Naive B cell (primary cell): Measurements from ENCODE around the gene MICAL2. TPM values are rescaled to one million over a fixed set of nuclear protein-coding genes. Genes with fewer than 3 reads are reported as not detected.
"Not testable (repeated sequence)": the region's sequence is repeated elsewhere in the genome, so short reads cannot be mapped to it uniquely, and the experiment has no call there.

Source experiments
- ATAC-seq, 2 donors: fragments of 150-1000 bp; cut with Tn5 transposase; 2 replicates each; pipeline ENCODE4 v1.10.0; 2021; ENCODE audit warnings: low read depth in 2 of 2, mild to moderate bottlenecking in 2 of 2, moderate library complexity in 2 of 2
- DNase-seq: peaks from one replicate; pipeline ENCODE4 v3.0.0; 2022
- H3K27ac Mint-ChIP-seq, 6 donors: one replicate each; pipeline ENCODE4 v1.8.0; 2020 to 2022; ENCODE audit warnings: mild to moderate bottlenecking in 6 of 6, mixed read lengths in 6 of 6, moderate library complexity in 5 of 6, inconsistent platforms in 2 of 6
- H3K27me3 Mint-ChIP-seq, 3 donors: one replicate each; pipeline ENCODE4 v1.8.0; 2021 to 2022; ENCODE audit warnings: mixed read lengths in 3 of 3, mild to moderate bottlenecking in 1 of 3
- H3K36me3 Mint-ChIP-seq, 2 donors: one replicate each; pipeline ENCODE4 v1.8.0; 2020 to 2022; ENCODE audit warnings: mixed read lengths in 2 of 2, inconsistent platforms in 1 of 2, mild to moderate bottlenecking in 1 of 2
- H3K4me1 Mint-ChIP-seq, 3 donors: one replicate each; pipeline ENCODE4 v1.8.0; 2020 to 2022; ENCODE audit warnings: mixed read lengths in 3 of 3, inconsistent platforms in 1 of 3, mild to moderate bottlenecking in 1 of 3, moderate library complexity in 1 of 3
- H3K4me3 Mint-ChIP-seq, 8 donors: one replicate each; pipeline ENCODE4 v1.8.0; 2020 to 2022; ENCODE audit warnings: mild to moderate bottlenecking in 8 of 8, mixed read lengths in 8 of 8, moderate library complexity in 8 of 8, inconsistent platforms in 2 of 8
- H3K9me3 Mint-ChIP-seq, 7 donors: one replicate each; pipeline ENCODE4 v1.8.0; 2020 to 2022; ENCODE audit warnings: mixed read lengths in 7 of 7, mild to moderate bottlenecking in 5 of 7, inconsistent platforms in 2 of 7, moderate library complexity in 1 of 7
- polyA plus RNA-seq, 6 donors: library from polyadenylated mRNA; unstranded; fragments of 300-500 nt; fragmentation: Illumina TruSeq; gene quantifications; one replicate each; pipeline ENCODE4 v1.2.3, GENCODE V29; 2021; ENCODE audit warnings: low read depth in 6 of 6

Gene MICAL2
- polyA plus RNA-seq, 6 donors from 2014 or later, result 0.05 to 1.3 TPM; not detected in 4

DNA sequence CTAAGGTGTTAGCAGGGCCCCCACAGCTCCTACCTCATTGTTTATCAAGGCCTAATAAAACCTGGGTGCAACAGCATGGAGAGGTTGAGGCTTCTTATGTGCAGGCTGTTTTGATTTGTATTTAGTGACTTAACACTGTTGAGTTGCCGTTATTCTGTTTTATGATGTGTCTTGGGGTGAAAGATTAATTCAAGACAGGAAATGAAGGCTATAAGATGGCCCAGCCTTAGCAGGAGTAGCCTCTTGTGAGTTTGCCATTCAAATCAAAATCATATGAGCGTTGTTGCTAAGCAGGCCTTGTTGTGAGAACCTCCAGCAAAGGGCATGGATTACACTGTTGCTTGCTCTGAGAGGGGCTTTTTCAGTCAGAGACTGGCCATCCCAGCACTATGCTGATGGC, 31.8 kb downstream of the MICAL2 start:
- DNase-seq (no peak), ATAC-seq (no peak)
- no peaks in the 10 kb centered on the region for H3K36me3 Mint-ChIP-seq
- peak overlapping the region in 1 of 6 donors; percentile 57 for H3K27ac Mint-ChIP-seq
- peaks cover 0 to 3% (median 0%) of the 10 kb centered on the region in 7 donors for H3K9me3 Mint-ChIP-seq
- no peaks in the 10 kb centered on the region for H3K4me1 Mint-ChIP-seq
- no peak overlapping the region for H3K4me3 Mint-ChIP-seq
- no peaks in the 10 kb centered on the region for H3K27me3 Mint-ChIP-seq

DNA sequence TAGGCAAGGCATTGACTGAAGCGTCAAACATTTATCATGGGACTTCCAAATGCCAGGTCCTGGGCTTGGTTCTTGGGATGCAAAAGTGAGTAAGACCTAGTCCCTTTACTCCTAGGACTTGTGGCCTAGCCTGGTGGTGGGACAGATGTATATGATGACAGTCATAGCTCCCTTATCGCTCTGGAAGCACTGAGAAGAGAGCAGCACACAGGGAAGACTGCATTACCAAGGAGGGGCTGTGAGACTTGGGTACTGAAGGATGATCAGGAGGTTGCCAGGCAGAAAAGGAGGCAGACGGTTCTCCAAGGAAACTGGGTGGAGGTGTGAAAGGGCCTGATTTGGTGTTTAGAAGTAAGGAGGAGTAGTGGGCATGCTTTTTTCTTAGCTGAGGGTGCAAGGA, 32.5 kb downstream of the MICAL2 start:
- Mint-ChIP-seq H3K27ac (no peak overlapping the region), H3K36me3 (no peaks in the 10 kb centered on the region), H3K9me3 (peaks cover 0 to 3% (median 0%) of the 10 kb centered on the region in 7 donors), H3K4me1 (no peaks in the 10 kb centered on the region), H3K4me3 (no peak overlapping the region), H3K27me3 (no peaks in the 10 kb centered on the region)
- no peak for ATAC-seq
- no peak for DNase-seq

- ATAC-seq, result no peak
- Mint-ChIP-seq H3K4me1 (no peaks in the 10 kb centered on the region), H3K9me3 (peaks cover 0 to 3% (median 0%) of the 10 kb centered on the region in 7 donors), H3K27me3 (no peaks in the 10 kb centered on the region), H3K27ac (peak overlapping the region in 1 of 6 donors; percentile 85), H3K36me3 (no peaks in the 10 kb centered on the region), H3K4me3 (no peak overlapping the region)
- no peak for DNase-seq
Observed at GRCh38 chr11:12143461-12144258, 33.3 kb downstream of the MICAL2 start.

GRCh38 chr11:12144330-12145174, 34.2 kb downstream of the MICAL2 start:
- no peak overlapping the region for H3K4me3 Mint-ChIP-seq
- DNase-seq (no peak), ATAC-seq (no peak)
- H3K9me3 Mint-ChIP-seq, result peaks cover 0 to 3% (median 0%) of the 10 kb centered on the region in 7 donors
- no peak overlapping the region for H3K27ac Mint-ChIP-seq
- no peaks in the 10 kb centered on the region for H3K4me1 Mint-ChIP-seq
- no peaks in the 10 kb centered on the region for H3K27me3 Mint-ChIP-seq
- no peaks in the 10 kb centered on the region for H3K36me3 Mint-ChIP-seq

DNA sequence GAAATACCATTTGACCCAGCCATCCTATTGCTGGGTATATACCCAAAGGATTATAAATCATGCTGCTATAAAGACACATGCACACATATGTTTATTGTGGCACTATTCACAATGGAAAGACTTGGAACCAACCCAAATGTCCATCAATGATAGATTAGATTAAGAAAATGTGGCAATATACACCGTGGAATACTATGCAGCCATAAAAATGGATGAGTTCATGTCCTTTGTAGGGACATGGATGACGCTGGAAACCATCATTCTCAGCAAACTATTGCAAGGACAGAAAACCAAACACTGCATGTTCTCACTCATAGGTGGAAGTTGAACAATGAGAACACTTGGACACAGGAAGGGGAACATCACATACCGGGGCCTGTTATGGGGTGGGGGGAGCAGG, 36.3 kb downstream of the MICAL2 start:
- H3K27ac Mint-ChIP-seq, H3K4me1 Mint-ChIP-seq, H3K9me3 Mint-ChIP-seq, DNase-seq, H3K4me3 Mint-ChIP-seq, ATAC-seq, H3K27me3 Mint-ChIP-seq, H3K36me3 Mint-ChIP-seq: not testable (repeated sequence)

GRCh38 chr11:12147827-12148226, 37.4 kb downstream of the MICAL2 start:
- Mint-ChIP-seq H3K27ac (peak overlapping the region in 1 of 6 donors; percentile 77), H3K4me3 (no peak overlapping the region), H3K9me3 (no peaks in the 10 kb centered on the region), H3K36me3 (no peaks in the 10 kb centered on the region), H3K4me1 (no peaks in the 10 kb centered on the region), H3K27me3 (no peaks in the 10 kb centered on the region)
- DNase-seq (no peak), ATAC-seq (no peak)

GRCh38 chr11:12148466-12148865, 38.1 kb downstream of the MICAL2 start:
- Mint-ChIP-seq H3K4me3 (no peak overlapping the region), H3K9me3 (no peaks in the 10 kb centered on the region), H3K4me1 (no peaks in the 10 kb centered on the region), H3K36me3 (no peaks in the 10 kb centered on the region), H3K27me3 (no peaks in the 10 kb centered on the region), H3K27ac (peak overlapping the region in 1 of 6 donors; percentile 77)
- no peak for ATAC-seq
- DNase-seq, result no peak

DNA sequence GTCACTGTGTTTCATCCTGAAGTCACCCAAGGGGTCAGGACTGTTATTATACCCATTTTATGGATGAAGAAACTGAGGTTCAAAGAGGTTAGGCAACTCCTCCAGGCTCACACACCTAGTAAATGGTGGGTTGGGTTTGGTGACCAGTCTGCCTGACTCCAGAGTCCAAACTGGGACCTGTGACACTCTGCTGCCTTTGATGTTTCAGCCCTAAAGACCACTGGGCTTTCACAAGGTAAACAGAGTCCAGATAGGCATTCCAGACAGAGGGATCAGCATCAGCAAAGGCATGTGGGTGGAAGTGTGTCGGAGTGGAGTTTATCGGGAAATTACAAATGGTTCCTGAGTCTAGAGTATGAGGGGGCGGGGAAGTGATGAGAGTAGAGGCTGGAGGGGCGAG, 38.5 kb downstream of the MICAL2 start:
- no peaks in the 10 kb centered on the region for H3K27me3 Mint-ChIP-seq
- H3K36me3 Mint-ChIP-seq, result no peaks in the 10 kb centered on the region
- H3K4me1 Mint-ChIP-seq, result no peaks in the 10 kb centered on the region

GRCh38 chr11:12149672-12150225, 39.4 kb downstream of the MICAL2 start:
- H3K4me1 Mint-ChIP-seq, result no peaks in the 10 kb centered on the region
- DNase-seq (no peak), ATAC-seq (no peak)
- no peaks in the 10 kb centered on the region for H3K36me3 Mint-ChIP-seq
- H3K27ac Mint-ChIP-seq, result no peak overlapping the region
- no peak overlapping the region for H3K4me3 Mint-ChIP-seq
- no peaks in the 10 kb centered on the region for H3K9me3 Mint-ChIP-seq
- no peaks in the 10 kb centered on the region for H3K27me3 Mint-ChIP-seq

More for the DNA sequence above, 38.5 kb downstream of the MICAL2 start:
- DNase-seq (no peak), ATAC-seq (no peak)
- Mint-ChIP-seq H3K27ac (peak overlapping the region in 1 of 6 donors; percentile 13), H3K9me3 (no peaks in the 10 kb centered on the region), H3K4me3 (no peak overlapping the region)

- DNase-seq (no peak), ATAC-seq (no peak)
- no peak overlapping the region for H3K4me3 Mint-ChIP-seq
- H3K27ac Mint-ChIP-seq, result no peak overlapping the region
- H3K27me3 Mint-ChIP-seq, result no peaks in the 10 kb centered on the region
- no peaks in the 10 kb centered on the region for H3K9me3 Mint-ChIP-seq
- no peaks in the 10 kb centered on the region for H3K4me1 Mint-ChIP-seq
- no peaks in the 10 kb centered on the region for H3K36me3 Mint-ChIP-seq
Observed at GRCh38 chr11:12150831-12151382, 40.5 kb downstream of the MICAL2 start.

DNA sequence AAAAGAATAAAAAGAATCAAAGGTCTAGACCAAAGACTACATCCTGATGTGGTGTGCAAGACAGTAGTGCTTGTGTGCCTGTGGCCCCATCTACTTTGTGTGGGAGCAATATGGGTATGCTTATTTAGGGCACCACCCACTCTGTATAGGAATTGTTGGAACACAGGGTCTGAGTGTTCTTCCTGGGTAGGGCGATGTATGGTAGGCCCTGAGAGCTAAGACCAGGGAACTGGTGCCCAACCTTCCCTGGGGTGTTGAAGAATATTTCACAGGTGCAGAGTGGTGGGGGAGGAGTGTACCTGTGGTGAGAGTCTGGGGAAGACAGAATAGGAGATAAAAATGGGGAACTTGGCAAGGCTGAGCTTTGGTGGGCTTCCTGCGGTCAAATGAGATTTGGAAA, 41.9 kb downstream of the MICAL2 start:
- Mint-ChIP-seq H3K4me1 (no peaks in the 10 kb centered on the region), H3K36me3 (no peaks in the 10 kb centered on the region), H3K27ac (peak overlapping the region in 1 of 6 donors; percentile 20), H3K4me3 (no peak overlapping the region), H3K9me3 (no peaks in the 10 kb centered on the region), H3K27me3 (no peaks in the 10 kb centered on the region)
- ATAC-seq (no peak), DNase-seq (no peak)

GRCh38 chr11:12154871-12155668, 44.7 kb downstream of the MICAL2 start:
- ATAC-seq (no peak), DNase-seq (no peak)
- H3K27me3 Mint-ChIP-seq, result peaks cover 0 to under 1% (median 0%) of the 10 kb centered on the region in 3 donors
- H3K4me3 Mint-ChIP-seq, result no peak overlapping the region
- H3K9me3 Mint-ChIP-seq, result no peaks in the 10 kb centered on the region
- no peak overlapping the region for H3K27ac Mint-ChIP-seq
- no peaks in the 10 kb centered on the region for H3K4me1 Mint-ChIP-seq
- H3K36me3 Mint-ChIP-seq, result no peaks in the 10 kb centered on the region

DNA sequence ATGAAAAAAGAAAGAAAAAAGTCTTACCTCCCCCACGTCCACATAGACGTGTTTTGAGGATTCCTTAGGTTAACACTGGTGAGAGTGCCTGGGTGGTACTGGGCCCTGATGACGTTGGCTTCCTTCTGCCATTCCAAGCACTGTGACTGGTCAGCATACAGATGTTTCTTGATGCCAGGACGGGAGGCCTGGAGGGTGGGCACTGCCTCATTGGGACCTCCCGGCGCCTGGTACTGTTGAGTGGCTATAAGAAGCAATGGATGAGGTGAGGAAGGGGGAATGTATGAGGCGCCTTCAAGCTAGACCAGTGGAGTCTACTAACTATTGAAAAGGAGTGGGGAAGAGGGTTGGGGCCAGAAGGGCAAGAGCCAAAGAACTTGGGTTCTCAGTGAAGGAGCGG, 45.3 kb downstream of the MICAL2 start:
- Mint-ChIP-seq H3K4me1 (no peaks in the 10 kb centered on the region), H3K4me3 (no peak overlapping the region), H3K27ac (peak overlapping the region in 1 of 6 donors; percentile 17), H3K9me3 (no peaks in the 10 kb centered on the region), H3K36me3 (no peaks in the 10 kb centered on the region), H3K27me3 (peaks cover 0 to 5% (median 0%) of the 10 kb centered on the region in 3 donors)
- ATAC-seq, result no peak
- DNase-seq, result no peak
